Astrocyte of the spinal cord (primary cell): ENCODE data around the gene SPON2.

Source experiments
- DNase-seq: peaks from one replicate; pipeline ENCODE4 v3.0.0; 2011; ENCODE audit warnings: low read depth, low spot score
- H3K4me3 ChIP-seq: 2 replicates; pipeline ENCODE4 v1.5.1; 2011; ENCODE audit warnings: low read depth, mild to moderate bottlenecking, low read length, moderate library complexity
- in situ Hi-C: cut with HindIII; loops from 2 replicates; pipeline ENCODE4 v1.10.0; 2017; ENCODE audit warnings: low sequenced_read_pairs
- TF ChIP-seq, protein P1 (sequence below): IDR thresholded peaks from 2 replicates; pipeline ENCODE4 v1.5.1; 2012; ENCODE audit warnings: low read depth, mild to moderate bottlenecking, low read length, inconsistent platforms

Gene SPON2

DNA sequence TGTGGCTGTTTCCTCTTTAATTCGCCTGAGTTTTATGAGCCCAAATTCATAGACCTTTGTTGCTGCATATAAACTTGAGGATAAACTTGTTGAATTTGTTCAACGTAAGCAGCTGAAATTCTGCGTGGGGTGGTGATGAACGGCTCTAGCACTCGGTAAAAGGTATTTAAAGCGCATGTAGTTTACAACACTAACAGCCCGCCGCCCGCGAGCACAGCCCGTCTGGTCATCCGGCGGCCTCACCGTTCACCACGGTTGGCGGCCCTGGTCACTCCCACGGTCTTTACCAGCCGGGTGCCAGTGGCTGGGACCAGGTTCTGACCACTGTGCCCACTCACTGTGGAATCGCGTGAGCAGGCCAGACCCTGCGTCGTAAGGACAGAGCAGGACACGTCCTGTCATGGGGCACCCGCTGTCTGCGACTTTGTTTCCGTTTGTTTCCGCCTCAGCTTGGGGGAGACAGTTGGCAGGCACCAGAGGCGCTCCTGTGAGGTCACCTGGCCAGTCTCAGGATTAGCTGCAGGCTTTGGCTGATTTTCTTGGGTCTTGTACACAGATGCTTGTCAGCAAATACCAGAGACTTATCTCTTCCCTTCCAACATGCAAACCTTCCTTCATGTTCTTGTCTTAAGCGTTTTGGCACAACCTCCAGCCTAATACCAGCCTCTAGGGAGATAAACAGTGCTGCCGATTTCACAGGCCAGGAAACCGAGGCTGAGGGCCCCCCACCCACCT, 36.8 kb upstream of the SPON2 start:
- in situ Hi-C loops = no loop called here
- no peak for DNase-seq
- no peak overlapping the region for H3K4me3 ChIP-seq
- TF ChIP-seq, protein P1, sequence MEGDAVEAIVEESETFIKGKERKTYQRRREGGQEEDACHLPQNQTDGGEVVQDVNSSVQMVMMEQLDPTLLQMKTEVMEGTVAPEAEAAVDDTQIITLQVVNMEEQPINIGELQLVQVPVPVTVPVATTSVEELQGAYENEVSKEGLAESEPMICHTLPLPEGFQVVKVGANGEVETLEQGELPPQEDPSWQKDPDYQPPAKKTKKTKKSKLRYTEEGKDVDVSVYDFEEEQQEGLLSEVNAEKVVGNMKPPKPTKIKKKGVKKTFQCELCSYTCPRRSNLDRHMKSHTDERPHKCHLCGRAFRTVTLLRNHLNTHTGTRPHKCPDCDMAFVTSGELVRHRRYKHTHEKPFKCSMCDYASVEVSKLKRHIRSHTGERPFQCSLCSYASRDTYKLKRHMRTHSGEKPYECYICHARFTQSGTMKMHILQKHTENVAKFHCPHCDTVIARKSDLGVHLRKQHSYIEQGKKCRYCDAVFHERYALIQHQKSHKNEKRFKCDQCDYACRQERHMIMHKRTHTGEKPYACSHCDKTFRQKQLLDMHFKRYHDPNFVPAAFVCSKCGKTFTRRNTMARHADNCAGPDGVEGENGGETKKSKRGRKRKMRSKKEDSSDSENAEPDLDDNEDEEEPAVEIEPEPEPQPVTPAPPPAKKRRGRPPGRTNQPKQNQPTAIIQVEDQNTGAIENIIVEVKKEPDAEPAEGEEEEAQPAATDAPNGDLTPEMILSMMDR = no peak

DNA sequence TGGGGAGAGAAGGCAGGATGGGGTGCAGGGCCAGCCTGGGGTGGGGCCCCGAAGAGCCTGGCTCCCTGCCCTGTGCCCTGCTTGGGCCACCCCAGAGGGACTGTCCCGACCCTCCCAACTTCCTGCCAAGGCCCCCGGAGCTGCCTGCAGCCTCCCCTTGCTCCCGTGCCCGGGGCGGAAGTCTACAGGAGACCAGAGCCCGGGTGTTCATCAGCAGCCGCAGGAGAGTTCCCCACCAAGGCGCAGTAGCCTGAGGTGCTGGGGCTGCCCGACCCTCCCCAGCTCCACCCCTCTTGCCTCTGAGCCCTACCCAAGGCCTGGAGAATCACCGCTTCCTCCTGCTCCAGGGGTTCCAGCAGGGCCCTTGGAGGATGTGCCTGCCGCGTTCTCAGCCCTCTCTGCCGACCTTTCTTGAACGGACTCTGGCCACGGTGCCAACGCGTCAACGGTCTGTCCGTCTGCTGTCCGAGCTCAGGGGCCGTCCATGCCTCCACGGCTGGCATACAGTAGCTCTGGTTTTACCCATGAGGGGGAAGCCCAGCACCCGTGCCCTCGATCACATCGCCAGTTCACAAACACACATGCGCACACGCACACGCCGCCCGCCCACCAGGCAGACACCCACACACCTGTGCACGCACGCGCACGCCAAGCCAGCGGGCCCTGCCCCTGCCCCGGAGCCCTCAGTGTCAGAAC, 36.0 kb upstream of the SPON2 start:
- in situ Hi-C loops = no loop called here
- no peak overlapping the region for H3K4me3 ChIP-seq
- TF ChIP-seq, protein P1 = no peak
- DNase-seq = no peak

DNA sequence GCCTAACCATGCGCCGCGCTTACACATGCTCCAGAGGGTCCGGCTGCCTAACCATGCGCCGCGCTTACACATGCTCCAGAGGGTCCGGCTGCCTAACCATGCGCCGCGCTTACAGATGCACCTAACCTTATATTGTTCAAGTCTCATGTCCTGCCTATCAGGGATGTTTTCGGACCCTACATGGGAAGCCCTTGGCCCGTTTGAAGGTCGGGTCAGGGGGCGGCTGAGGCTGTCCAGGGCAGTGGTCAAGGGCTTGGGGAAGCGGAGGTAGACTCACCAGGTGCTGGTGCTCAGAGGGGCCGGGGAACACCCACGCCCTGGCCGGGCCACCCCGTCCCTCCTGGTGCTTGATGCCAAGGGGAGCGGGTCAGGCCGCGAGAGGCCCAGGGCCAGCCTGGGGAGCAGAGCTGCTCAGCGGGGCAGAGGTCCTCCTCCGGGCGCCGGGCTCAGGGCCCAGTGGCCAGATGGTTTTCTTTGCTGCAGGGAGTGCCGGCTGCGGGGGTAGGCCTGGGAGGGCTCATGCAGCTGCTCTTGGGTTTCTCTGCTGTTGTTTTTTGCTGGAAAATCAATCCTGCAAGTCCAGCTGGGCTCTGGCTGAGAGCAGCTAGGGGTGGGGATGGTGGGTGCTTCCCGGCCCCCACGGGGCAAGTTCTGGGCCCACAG, 35.4 kb upstream of the SPON2 start:
- TF ChIP-seq, protein P1 = no peak
- no peak overlapping the region for H3K4me3 ChIP-seq
- DNase-seq = peak; percentile 61
- in situ Hi-C loops = no loop called here

DNA sequence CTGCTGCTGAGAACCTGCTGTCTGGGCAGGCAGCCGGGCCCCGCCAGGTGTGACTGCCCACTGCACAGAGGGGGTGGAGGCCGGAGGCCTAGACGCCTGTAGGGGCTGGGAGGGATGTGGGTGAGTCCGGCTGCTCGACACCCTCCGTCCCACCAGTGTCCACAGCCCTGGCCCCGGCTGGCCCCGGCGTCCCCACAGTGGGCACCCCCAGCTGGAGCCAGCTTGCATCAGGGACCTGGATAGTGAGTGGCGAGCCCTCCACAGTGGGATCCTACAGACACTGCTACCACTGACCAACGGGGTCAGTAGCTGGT, 34.7 kb upstream of the SPON2 start:
- TF ChIP-seq, protein P1 = no peak
- in situ Hi-C loops = no loop called here
- DNase-seq = no peak
- H3K4me3 ChIP-seq = no peak overlapping the region

DNA sequence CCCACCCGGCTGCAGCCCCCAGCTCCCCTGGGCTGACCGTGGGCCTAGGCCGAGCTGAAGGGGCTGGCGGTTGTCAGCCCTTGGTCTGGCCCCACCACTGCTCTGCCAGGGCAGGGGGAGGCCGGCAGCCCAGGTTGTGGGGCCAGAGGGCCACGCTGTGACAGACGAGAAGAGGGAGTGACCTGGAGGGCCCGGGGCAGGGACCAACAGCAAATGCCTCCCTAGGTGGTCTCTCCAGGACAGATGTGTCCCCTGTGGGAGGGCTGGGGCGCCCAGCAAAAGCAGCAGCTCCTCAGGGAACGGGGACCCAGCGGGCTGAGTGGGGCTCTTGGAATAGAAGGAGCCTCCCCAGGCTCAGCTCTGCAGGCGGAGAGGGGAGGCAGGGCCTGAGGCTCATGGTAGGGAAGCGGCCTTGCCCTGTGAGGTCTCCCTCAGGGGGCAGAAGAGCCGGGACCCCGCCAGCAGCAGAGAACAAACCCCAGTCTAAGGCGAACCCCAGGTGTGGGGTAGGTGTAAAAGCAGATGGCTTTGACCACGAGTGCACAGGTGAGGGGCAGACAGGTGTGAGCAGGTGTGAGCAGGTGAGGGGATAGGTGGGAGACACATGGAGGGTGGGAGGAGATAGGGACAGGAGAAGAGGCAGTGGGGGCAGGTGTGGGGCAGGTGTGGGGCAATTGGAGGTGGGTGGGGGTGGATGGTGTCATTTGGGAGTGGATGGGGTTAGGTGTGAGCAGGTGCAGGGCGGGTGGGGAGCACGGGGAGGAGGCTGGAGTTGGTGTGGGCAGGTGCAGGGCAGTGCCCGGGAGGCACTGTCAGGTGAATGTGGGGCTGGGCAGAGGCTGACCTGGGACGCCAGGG, 34.1 kb upstream of the SPON2 start:
- no peak for DNase-seq
- in situ Hi-C loops = no loop called here
- no peak overlapping the region for H3K4me3 ChIP-seq
- TF ChIP-seq, protein P1 = no peak
